HL-60/S4 treated with phorbol 12-myristate 13-acetate at 8.2 ng/mL for 4 days and 3 days (cell line): ENCODE data around the gene CDCA8.

Experiments used
- in situ Hi-C: fragments of 300-500 bp; cut with MboI; formaldehyde crosslinking; loops from 2 replicates; pipeline ENCODE4 v1.15.0; 2022; ENCODE audit warnings: low sequenced_read_pairs

The CDCA8 gene

GRCh38 chr1:37692078-37692833 lies at the start of gene CDCA8:
Gene CDCA8, plus strand, starts transcription at chr1:37692516. Its CDS starts 175 bp downstream, at chr1:37692691.
- in situ Hi-C loops = no loop called here

- in situ Hi-C loops = no loop called here
Observed at GRCh38 chr1:37647281-37647680, 45.0 kb upstream of the CDCA8 start.

GRCh38 chr1:37650173-37650572 lies 42.1 kb upstream of the CDCA8 start:
- in situ Hi-C loops = no loop called here

GRCh38 chr1:37650721-37651120 lies 41.6 kb upstream of the CDCA8 start:
- in situ Hi-C loops = no loop called here

GRCh38 chr1:37651803-37652202 lies 40.5 kb upstream of the CDCA8 start:
- in situ Hi-C loops = no loop called here

- in situ Hi-C loops = no loop called here
Observed at GRCh38 chr1:37652976-37653375, 39.3 kb upstream of the CDCA8 start.

- in situ Hi-C loops = no loop called here
Observed at GRCh38 chr1:37653906-37654305, 38.4 kb upstream of the CDCA8 start.

GRCh38 chr1:37655274-37655673 lies 37.0 kb upstream of the CDCA8 start:
- in situ Hi-C loops = no loop called here

GRCh38 chr1:37656026-37656425 lies 36.3 kb upstream of the CDCA8 start:
- in situ Hi-C loops = no loop called here

- in situ Hi-C loops = no loop called here
Observed at GRCh38 chr1:37656881-37657280, 35.4 kb upstream of the CDCA8 start.

- in situ Hi-C loops = no loop called here
Observed at GRCh38 chr1:37657620-37658412, 34.5 kb upstream of the CDCA8 start.

- in situ Hi-C loops = no loop called here
Observed at GRCh38 chr1:37658486-37658885, 33.8 kb upstream of the CDCA8 start.

- in situ Hi-C loops = no loop called here
Observed at GRCh38 chr1:37660664-37661063, 31.7 kb upstream of the CDCA8 start.

GRCh38 chr1:37661401-37661800 lies 30.9 kb upstream of the CDCA8 start:
- in situ Hi-C loops = no loop called here

- in situ Hi-C loops = no loop called here
Observed at GRCh38 chr1:37662031-37662755, 30.1 kb upstream of the CDCA8 start.

- in situ Hi-C loops = no loop called here
Observed at GRCh38 chr1:37663426-37664000, 28.8 kb upstream of the CDCA8 start.

- in situ Hi-C loops = no loop called here
Observed at GRCh38 chr1:37666241-37666867, 26.0 kb upstream of the CDCA8 start.

GRCh38 chr1:37667023-37667671 lies 25.2 kb upstream of the CDCA8 start:
- in situ Hi-C loops = no loop called here

- in situ Hi-C loops = no loop called here
Observed at GRCh38 chr1:37670133-37670532, 22.2 kb upstream of the CDCA8 start.

GRCh38 chr1:37671261-37671660 lies 21.1 kb upstream of the CDCA8 start:
- in situ Hi-C loops = no loop called here
